Measurements from ENCODE around the gene ARL8A. TPM values are rescaled to one million over a fixed set of nuclear protein-coding genes. Genes with fewer than 3 reads are reported as not detected.
A peak's percentile ranks its signal among the peaks of the same experiment; 100 is the strongest.

The ARL8A gene
- total and polyA plus RNA-seq, 8 donors = 7.8 to 34.5 (median 20.9) TPM

DNA sequence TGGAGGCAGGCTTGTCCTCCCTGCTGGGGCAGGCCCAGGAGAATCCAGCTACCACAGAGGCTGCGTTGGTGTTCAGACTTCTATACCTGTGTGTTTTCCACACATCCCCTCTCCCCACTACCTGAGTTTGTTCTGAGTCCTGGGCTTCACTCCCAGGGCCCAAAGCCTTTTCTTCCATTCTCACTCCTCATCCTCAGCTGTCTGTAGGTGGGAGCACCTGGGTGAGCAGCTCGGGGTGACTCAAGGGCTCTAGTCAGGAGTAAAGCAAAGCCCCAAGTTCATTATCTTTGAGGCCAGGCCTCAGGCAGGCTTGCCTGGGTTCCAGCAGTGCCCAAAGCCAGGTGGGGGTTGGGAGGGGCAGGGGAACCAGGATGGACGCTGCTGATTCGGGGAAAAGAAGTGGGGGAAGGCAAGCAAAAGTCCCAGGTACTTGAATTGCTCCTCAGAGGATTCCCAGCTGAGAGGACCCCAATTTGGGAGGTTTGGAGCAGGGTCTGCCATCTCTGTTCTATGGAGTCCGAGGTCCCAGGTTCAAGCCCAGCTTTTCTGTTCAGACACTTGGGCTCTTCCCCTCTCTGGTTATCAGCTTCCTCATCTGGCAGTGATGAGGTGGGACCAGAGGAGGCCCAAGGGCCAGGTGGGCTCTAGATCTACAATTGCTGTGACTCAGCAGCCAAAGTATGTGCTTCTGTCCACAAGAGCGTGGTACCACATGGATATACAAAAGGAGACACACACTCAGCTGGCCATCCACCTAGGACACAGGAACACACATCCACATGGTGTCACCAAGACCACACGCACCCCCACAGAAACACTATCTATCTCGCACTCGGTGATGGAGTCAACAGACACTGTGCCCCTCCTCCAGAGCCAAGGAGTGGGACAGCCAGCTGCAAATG is 21.7 kb upstream of the ARL8A start:
- no peaks in the 10 kb centered on the region for H3K36me3 ChIP-seq
- WGBS, 5 donors = 86 to 92% (median 88%) methylated on average over 9 of the region's 9 CpGs
- H3K4me3 ChIP-seq = no peak overlapping the region
- H3K27me3 ChIP-seq = peaks cover 0 to 11% (median 0%) of the 10 kb centered on the region in 3 donors
- peaks cover 0 to 36% (median 13%) of the 10 kb centered on the region in 4 donors for H3K4me1 ChIP-seq
- intact Hi-C loops (cut with DNase I; ENCODE audit: low total_unique reads) = no loop called here
- DNase-seq = no peak
- no peak for TF ChIP-seq POLR2A (IDR thresholded peaks at IDR 0.05)
- TF ChIP-seq, protein P1, sequence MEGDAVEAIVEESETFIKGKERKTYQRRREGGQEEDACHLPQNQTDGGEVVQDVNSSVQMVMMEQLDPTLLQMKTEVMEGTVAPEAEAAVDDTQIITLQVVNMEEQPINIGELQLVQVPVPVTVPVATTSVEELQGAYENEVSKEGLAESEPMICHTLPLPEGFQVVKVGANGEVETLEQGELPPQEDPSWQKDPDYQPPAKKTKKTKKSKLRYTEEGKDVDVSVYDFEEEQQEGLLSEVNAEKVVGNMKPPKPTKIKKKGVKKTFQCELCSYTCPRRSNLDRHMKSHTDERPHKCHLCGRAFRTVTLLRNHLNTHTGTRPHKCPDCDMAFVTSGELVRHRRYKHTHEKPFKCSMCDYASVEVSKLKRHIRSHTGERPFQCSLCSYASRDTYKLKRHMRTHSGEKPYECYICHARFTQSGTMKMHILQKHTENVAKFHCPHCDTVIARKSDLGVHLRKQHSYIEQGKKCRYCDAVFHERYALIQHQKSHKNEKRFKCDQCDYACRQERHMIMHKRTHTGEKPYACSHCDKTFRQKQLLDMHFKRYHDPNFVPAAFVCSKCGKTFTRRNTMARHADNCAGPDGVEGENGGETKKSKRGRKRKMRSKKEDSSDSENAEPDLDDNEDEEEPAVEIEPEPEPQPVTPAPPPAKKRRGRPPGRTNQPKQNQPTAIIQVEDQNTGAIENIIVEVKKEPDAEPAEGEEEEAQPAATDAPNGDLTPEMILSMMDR (IDR thresholded peaks at IDR 0.05) = no peak
- TF ChIP-seq POLR2AphosphoS5 (IDR thresholded peaks at IDR 0.05) = no peak
- TF ChIP-seq EP300 (IDR thresholded peaks at IDR 0.05) = no peak
- no peaks in the 10 kb centered on the region for H3K9me3 ChIP-seq
- no peak overlapping the region for H3K27ac ChIP-seq

DNA sequence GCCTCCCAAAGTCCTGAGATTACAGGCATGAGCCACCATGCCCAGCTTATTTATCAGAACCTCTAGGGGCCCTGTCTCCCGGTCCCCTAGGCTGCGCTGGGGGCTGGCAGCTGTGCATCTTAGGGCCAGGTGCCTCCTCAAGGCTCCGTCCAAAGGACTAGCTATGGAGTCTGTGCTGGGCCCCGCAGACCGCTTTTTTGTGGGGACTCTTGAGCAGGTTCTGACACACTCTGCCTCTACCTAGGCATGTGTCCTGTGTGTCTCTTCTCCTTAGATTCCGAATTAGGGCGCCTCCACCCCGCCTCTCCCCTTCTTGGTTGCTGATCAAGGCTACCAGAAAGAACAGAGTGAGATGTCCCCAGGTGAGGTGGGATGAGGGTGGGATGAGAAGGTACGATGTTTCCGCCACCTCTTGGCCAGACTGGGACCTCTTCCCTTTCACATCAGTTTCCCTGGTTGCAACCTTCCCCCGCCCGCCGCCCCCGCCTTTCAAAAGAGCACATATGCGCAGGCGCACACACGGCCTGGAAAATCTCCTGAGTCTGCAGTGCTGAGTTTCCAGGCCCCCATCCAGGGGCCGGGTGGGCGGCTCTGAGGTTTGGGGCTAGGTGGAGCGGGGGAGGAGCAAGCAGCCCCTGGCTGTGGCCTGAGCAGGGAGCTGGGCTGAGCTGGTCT is 20.9 kb upstream of the ARL8A start:
- no peak for TF ChIP-seq POLR2AphosphoS5 (IDR thresholded peaks at IDR 0.05)
- TF ChIP-seq, protein P1 (IDR thresholded peaks at IDR 0.05) = no peak
- no peak for TF ChIP-seq EP300 (IDR thresholded peaks at IDR 0.05)
- no peak overlapping the region for H3K27ac ChIP-seq
- 74 to 89% (median 82%) methylated on average over 19 to 20 of the region's 20 CpGs for WGBS, 5 donors
- no peak overlapping the region for H3K4me3 ChIP-seq
- H3K4me1 ChIP-seq = peaks cover 0 to 38% (median 13%) of the 10 kb centered on the region in 4 donors
- peak in 1 of 2 donors; percentile 75 for DNase-seq
- no peaks in the 10 kb centered on the region for H3K9me3 ChIP-seq
- H3K36me3 ChIP-seq = no peaks in the 10 kb centered on the region
- intact Hi-C loops (cut with DNase I; ENCODE audit: low total_unique reads) = no loop called here
- peaks cover 0 to 11% (median 0%) of the 10 kb centered on the region in 3 donors for H3K27me3 ChIP-seq

DNA sequence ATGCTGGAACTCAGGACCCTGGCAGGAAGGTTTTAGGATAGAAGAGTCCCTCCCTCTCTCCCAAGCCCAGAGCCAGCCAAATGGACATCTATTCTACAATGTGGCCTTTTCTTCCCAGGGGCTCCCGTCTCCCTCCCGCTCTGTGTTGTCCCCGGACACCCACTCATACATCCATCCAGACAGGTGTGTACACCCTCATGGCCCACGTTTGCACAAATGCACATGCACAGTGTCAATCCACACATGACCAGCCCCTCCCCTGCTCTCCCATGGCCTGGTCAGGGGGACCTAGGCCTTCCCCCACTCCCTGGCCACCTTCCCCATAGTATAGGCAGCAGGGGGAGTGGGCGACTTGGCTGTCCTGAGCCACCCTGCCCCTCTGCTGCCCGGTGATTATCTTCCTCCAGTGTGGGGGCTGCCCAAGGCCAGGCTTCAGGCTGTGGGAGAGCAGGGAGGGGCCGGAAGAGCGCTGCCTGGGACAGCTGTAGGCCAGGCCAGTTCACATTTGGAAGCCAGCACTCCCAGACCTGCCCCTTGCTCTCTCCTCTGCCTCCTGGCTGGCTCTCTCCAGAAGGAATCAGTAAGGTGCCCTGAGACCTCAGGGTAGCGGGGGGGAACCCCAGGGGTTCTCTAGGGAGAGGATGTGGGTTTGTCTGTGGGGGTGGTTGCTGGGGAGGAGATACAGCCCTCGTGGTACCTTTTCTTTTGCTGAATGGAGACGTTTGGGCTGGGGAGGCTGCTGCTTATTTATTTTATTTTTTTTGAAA is 19.9 kb upstream of the ARL8A start:
- H3K27me3 ChIP-seq = peaks cover 0 to 14% (median 0%) of the 10 kb centered on the region in 3 donors
- intact Hi-C loops (cut with DNase I; ENCODE audit: low total_unique reads) = no loop called here
- H3K4me3 ChIP-seq = no peak overlapping the region
- no peaks in the 10 kb centered on the region for H3K9me3 ChIP-seq
- TF ChIP-seq POLR2AphosphoS5 (IDR thresholded peaks at IDR 0.05) (no peak), EP300 (IDR thresholded peaks at IDR 0.05) (no peak), POLR2A (IDR thresholded peaks at IDR 0.05) (no peak)
- TF ChIP-seq, protein P1 (IDR thresholded peaks at IDR 0.05) = no peak
- H3K36me3 ChIP-seq = no peaks in the 10 kb centered on the region
- DNase-seq = peak in 1 of 2 donors; percentile 55
- H3K4me1 ChIP-seq = peaks cover 0 to 38% (median 13%) of the 10 kb centered on the region in 4 donors
- H3K27ac ChIP-seq = peak overlapping the region in 1 of 5 donors; percentile 26
- WGBS, 5 donors = 62 to 73% (median 67%) methylated on average over 9 to 11 of the region's 11 CpGs
